HEK293 (cell line): Measurements from ENCODE around the gene IL18RAP.

Experiments
- CTCF ChIA-PET: fragments of 350-600 bp; formaldehyde crosslinking; extraction: SDS; loops from one replicate; lab custom pipeline; 2021; ENCODE audit warnings: antibody characterized with exemption; lab: Yijun Ruan, JAX
- POLR2A ChIA-PET: fragments of 300-600 bp; formaldehyde crosslinking; extraction: SDS; loops from one replicate; lab custom pipeline; 2020; ENCODE audit warnings: antibody characterized with exemption, inconsistent platforms; lab: Yijun Ruan, JAX
- H3K27ac ChIP-seq: fragments of 200-500 bp; sonication (Bioruptor generic); 2 replicates; pipeline ENCODE4 v1.5.1; 2014; ENCODE audit warnings: low read depth, low read length, control low read depth, inconsistent platforms; ENCODE audit errors: extremely low read depth
- H3K36me3 ChIP-seq, 2 experiments: fragments of 200-500 bp in 1 of 2; sonication (Bioruptor generic) in 1 of 2; 1 replicate in 1 of 2; 2 replicates in 1 of 2; pipeline ENCODE4 v1.5.1; 2014 to 2017; ENCODE audit warnings: inconsistent platforms in 2 of 2, low read length in 2 of 2; ENCODE audit not compliant: control insufficient read depth in 2 of 2, insufficient read depth in 1 of 2
- H3K4me1 ChIP-seq: fragments of 200-500 bp; sonication (Bioruptor generic); 2 replicates; pipeline ENCODE4 v1.5.1; 2014; ENCODE audit warnings: mild to moderate bottlenecking, low read length, inconsistent platforms; ENCODE audit not compliant: control insufficient read depth, insufficient read depth
- H3K4me3 ChIP-seq: 2 replicates; pipeline ENCODE4 v1.5.1; 2011; ENCODE audit warnings: low read depth, mild to moderate bottlenecking, control low read depth, low read length, moderate library complexity
- H3K9me3 ChIP-seq: fragments of 200-500 bp; sonication (Bioruptor generic); 2 replicates; pipeline ENCODE4 v1.5.1; 2014; ENCODE audit warnings: low read depth, low read length, inconsistent platforms; ENCODE audit not compliant: control insufficient read depth, insufficient read depth
- FEZF1 ChIP-seq: fragments of 450-650 bp; formaldehyde crosslinking; IDR thresholded peaks from 2 replicates; pipeline ENCODE4 v1.5.1; 2016; ENCODE audit warnings: missing biosample characterization, missing genetic modification characterization
- GLI4 ChIP-seq: fragments of 450-650 bp; formaldehyde crosslinking; IDR thresholded peaks from 2 replicates; pipeline ENCODE4 v1.5.1; 2016; ENCODE audit warnings: missing biosample characterization, missing genetic modification characterization
- HOXC10 ChIP-seq: sonication (generic); formaldehyde crosslinking; IDR thresholded peaks from 2 replicates; pipeline ENCODE4 v1.8.1; 2023; ENCODE audit warnings: mild to moderate bottlenecking, missing genetic modification reagents
- KLF9 ChIP-seq: fragments of 450-650 bp; formaldehyde crosslinking; IDR thresholded peaks from 2 replicates; pipeline ENCODE4 v1.5.1; 2016; ENCODE audit warnings: missing biosample characterization, missing genetic modification characterization, low read depth
- MEIS1 ChIP-seq: sonication (generic); formaldehyde crosslinking; IDR thresholded peaks from 2 replicates; pipeline ENCODE4 v1.8.1; 2022; ENCODE audit warnings: missing genetic modification reagents, mild to moderate bottlenecking, borderline replicate concordance
- SCRT1 ChIP-seq: fragments of 450-650 bp; formaldehyde crosslinking; IDR thresholded peaks from 2 replicates; pipeline ENCODE4 v1.5.1; 2016; ENCODE audit warnings: missing biosample characterization, missing genetic modification characterization, borderline replicate concordance
- SP7 ChIP-seq: fragments of 450-650 bp; formaldehyde crosslinking; IDR thresholded peaks from 2 replicates; pipeline ENCODE4 v1.5.1; 2016; ENCODE audit warnings: missing biosample characterization, missing genetic modification characterization
- YY1 ChIP-seq: fragments of 450-650 bp; formaldehyde crosslinking; IDR thresholded peaks from 2 replicates; pipeline ENCODE4 v1.5.1; 2018; ENCODE audit warnings: missing biosample characterization, missing genetic modification characterization
- ZBTB21 ChIP-seq: fragments of 450-650 bp; formaldehyde crosslinking; IDR thresholded peaks from 2 replicates; pipeline ENCODE4 v1.5.1; 2017; ENCODE audit warnings: missing biosample characterization, missing genetic modification characterization
- ZFP3 ChIP-seq: fragments of 450-650 bp; formaldehyde crosslinking; IDR thresholded peaks from 2 replicates; pipeline ENCODE4 v1.5.1; 2016; ENCODE audit warnings: low read depth, missing biosample characterization, missing genetic modification characterization
- ZFP37 ChIP-seq: fragments of 450-650 bp; formaldehyde crosslinking; IDR thresholded peaks from 2 replicates; pipeline ENCODE4 v1.5.1; 2016; ENCODE audit warnings: missing biosample characterization, missing genetic modification characterization
- ZNF140 ChIP-seq: fragments of 450-650 bp; formaldehyde crosslinking; IDR thresholded peaks from 2 replicates; pipeline ENCODE4 v1.5.1; 2016; ENCODE audit warnings: missing biosample characterization, missing genetic modification characterization
- ZNF280C ChIP-seq: fragments of 450-650 bp; formaldehyde crosslinking; IDR thresholded peaks from 2 replicates; pipeline ENCODE4 v1.5.1; 2016; ENCODE audit warnings: missing biosample characterization, missing genetic modification characterization
- ZNF335 ChIP-seq: fragments of 450-650 bp; formaldehyde crosslinking; conservative IDR thresholded peaks from 2 replicates; pipeline ENCODE4 v1.5.1; 2016; ENCODE audit warnings: missing biosample characterization, missing genetic modification characterization
- ZNF350 ChIP-seq: fragments of 450-650 bp; formaldehyde crosslinking; IDR thresholded peaks from 2 replicates; pipeline ENCODE4 v1.5.0; 2017; ENCODE audit warnings: missing biosample characterization, mild to moderate bottlenecking, missing genetic modification characterization
- ZNF354C ChIP-seq: fragments of 450-650 bp; formaldehyde crosslinking; IDR thresholded peaks from 2 replicates; pipeline ENCODE4 v1.5.1; 2016; ENCODE audit warnings: missing biosample characterization, missing genetic modification characterization, low read depth, borderline replicate concordance
- ZNF433 ChIP-seq: fragments of 450-650 bp; formaldehyde crosslinking; IDR thresholded peaks from 2 replicates; pipeline ENCODE4 v1.5.1; 2016; ENCODE audit warnings: missing biosample characterization, missing genetic modification characterization, low read depth
- ZNF48 ChIP-seq: fragments of 450-650 bp; formaldehyde crosslinking; IDR thresholded peaks from 2 replicates; pipeline ENCODE4 v1.5.1; 2016; ENCODE audit warnings: missing biosample characterization, missing genetic modification characterization
- ZNF555 ChIP-seq: fragments of 450-650 bp; formaldehyde crosslinking; conservative IDR thresholded peaks from 2 replicates; pipeline ENCODE4 v1.5.1; 2017; ENCODE audit warnings: missing biosample characterization, mild to moderate bottlenecking, missing genetic modification characterization, inconsistent platforms
- ZNF558 ChIP-seq: fragments of 450-650 bp; formaldehyde crosslinking; IDR thresholded peaks from 2 replicates; pipeline ENCODE4 v1.5.1; 2016; ENCODE audit warnings: missing biosample characterization, missing genetic modification characterization
- ZNF623 ChIP-seq: fragments of 450-650 bp; formaldehyde crosslinking; IDR thresholded peaks from 2 replicates; pipeline ENCODE4 v1.5.1; 2016; ENCODE audit warnings: missing biosample characterization, missing genetic modification characterization
- ZNF664 ChIP-seq: fragments of 450-650 bp; formaldehyde crosslinking; IDR thresholded peaks from 2 replicates; pipeline ENCODE4 v1.5.1; 2016; ENCODE audit warnings: missing biosample characterization, missing genetic modification characterization
- ZNF768 ChIP-seq: fragments of 450-650 bp; formaldehyde crosslinking; IDR thresholded peaks from 2 replicates; pipeline ENCODE4 v1.5.1; 2018; ENCODE audit warnings: missing biosample characterization, mild to moderate bottlenecking, missing genetic modification characterization
- ZNF843 ChIP-seq: fragments of 450-650 bp; formaldehyde crosslinking; IDR thresholded peaks from 2 replicates; pipeline ENCODE4 v1.5.1; 2016; ENCODE audit warnings: missing biosample characterization, missing genetic modification characterization
- TF ChIP-seq, protein P1 (sequence below): fragments of 450-650 bp; formaldehyde crosslinking; IDR thresholded peaks from 2 replicates; pipeline ENCODE4 v1.5.1; 2016; ENCODE audit warnings: missing biosample characterization, missing genetic modification characterization, borderline replicate concordance
- TF ChIP-seq, protein P2 (sequence below): fragments of 450-650 bp; IDR thresholded peaks from 2 replicates; pipeline ENCODE4 v1.5.1; 2018; ENCODE audit warnings: missing biosample characterization, mild to moderate bottlenecking, missing genetic modification characterization

The IL18RAP gene

GRCh38 chr2:102474785-102475184, 51.8 kb downstream of the IL18RAP start:
- Histone ChIP-seq H3K4me1 (no peaks in the 10 kb centered on the region), H3K4me3 (no peak overlapping the region), H3K36me3 (no peaks in the 10 kb centered on the region), H3K9me3 (no peaks in the 10 kb centered on the region), H3K27ac (no peak overlapping the region)
- CTCF ChIA-PET: interaction anchor here (1.6 to 5.9 kb wide), 3 partner anchors 9 to 140 kb away, joined by 5 to 76 read pairs (median 9); no protein-coding TSS in a partner anchor
- POLR2A ChIA-PET: no interaction called here
- no peak for TF ChIP-seq HOXC10 (CRISPR knock-in tag)
- TF ChIP-seq ZNF354C (tag by site-specific recombination): no peak
- no peak for TF ChIP-seq ZNF768 (tag by site-specific recombination)
- no peak for TF ChIP-seq ZNF140 (tag by site-specific recombination)
- no peak for TF ChIP-seq ZNF280C (tag by site-specific recombination)
- TF ChIP-seq, protein P1, sequence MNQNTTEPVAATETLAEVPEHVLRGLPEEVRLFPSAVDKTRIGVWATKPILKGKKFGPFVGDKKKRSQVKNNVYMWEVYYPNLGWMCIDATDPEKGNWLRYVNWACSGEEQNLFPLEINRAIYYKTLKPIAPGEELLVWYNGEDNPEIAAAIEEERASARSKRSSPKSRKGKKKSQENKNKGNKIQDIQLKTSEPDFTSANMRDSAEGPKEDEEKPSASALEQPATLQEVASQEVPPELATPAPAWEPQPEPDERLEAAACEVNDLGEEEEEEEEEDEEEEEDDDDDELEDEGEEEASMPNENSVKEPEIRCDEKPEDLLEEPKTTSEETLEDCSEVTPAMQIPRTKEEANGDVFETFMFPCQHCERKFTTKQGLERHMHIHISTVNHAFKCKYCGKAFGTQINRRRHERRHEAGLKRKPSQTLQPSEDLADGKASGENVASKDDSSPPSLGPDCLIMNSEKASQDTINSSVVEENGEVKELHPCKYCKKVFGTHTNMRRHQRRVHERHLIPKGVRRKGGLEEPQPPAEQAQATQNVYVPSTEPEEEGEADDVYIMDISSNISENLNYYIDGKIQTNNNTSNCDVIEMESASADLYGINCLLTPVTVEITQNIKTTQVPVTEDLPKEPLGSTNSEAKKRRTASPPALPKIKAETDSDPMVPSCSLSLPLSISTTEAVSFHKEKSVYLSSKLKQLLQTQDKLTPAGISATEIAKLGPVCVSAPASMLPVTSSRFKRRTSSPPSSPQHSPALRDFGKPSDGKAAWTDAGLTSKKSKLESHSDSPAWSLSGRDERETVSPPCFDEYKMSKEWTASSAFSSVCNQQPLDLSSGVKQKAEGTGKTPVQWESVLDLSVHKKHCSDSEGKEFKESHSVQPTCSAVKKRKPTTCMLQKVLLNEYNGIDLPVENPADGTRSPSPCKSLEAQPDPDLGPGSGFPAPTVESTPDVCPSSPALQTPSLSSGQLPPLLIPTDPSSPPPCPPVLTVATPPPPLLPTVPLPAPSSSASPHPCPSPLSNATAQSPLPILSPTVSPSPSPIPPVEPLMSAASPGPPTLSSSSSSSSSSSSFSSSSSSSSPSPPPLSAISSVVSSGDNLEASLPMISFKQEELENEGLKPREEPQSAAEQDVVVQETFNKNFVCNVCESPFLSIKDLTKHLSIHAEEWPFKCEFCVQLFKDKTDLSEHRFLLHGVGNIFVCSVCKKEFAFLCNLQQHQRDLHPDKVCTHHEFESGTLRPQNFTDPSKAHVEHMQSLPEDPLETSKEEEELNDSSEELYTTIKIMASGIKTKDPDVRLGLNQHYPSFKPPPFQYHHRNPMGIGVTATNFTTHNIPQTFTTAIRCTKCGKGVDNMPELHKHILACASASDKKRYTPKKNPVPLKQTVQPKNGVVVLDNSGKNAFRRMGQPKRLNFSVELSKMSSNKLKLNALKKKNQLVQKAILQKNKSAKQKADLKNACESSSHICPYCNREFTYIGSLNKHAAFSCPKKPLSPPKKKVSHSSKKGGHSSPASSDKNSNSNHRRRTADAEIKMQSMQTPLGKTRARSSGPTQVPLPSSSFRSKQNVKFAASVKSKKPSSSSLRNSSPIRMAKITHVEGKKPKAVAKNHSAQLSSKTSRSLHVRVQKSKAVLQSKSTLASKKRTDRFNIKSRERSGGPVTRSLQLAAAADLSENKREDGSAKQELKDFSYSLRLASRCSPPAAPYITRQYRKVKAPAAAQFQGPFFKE (tag by site-specific recombination): no peak
- no peak for TF ChIP-seq KLF9 (tag by site-specific recombination)
- TF ChIP-seq SP7: no peak
- no peak for TF ChIP-seq ZNF664 (tag by site-specific recombination)
- TF ChIP-seq ZNF335 (tag by site-specific recombination): no peak
- no peak for TF ChIP-seq ZNF843
- TF ChIP-seq, protein P2, sequence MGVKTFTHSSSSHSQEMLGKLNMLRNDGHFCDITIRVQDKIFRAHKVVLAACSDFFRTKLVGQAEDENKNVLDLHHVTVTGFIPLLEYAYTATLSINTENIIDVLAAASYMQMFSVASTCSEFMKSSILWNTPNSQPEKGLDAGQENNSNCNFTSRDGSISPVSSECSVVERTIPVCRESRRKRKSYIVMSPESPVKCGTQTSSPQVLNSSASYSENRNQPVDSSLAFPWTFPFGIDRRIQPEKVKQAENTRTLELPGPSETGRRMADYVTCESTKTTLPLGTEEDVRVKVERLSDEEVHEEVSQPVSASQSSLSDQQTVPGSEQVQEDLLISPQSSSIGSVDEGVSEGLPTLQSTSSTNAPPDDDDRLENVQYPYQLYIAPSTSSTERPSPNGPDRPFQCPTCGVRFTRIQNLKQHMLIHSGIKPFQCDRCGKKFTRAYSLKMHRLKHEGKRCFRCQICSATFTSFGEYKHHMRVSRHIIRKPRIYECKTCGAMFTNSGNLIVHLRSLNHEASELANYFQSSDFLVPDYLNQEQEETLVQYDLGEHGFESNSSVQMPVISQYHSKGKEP (tag by site-specific recombination): no peak
- no peak for TF ChIP-seq YY1 (tag by site-specific recombination)

DNA sequence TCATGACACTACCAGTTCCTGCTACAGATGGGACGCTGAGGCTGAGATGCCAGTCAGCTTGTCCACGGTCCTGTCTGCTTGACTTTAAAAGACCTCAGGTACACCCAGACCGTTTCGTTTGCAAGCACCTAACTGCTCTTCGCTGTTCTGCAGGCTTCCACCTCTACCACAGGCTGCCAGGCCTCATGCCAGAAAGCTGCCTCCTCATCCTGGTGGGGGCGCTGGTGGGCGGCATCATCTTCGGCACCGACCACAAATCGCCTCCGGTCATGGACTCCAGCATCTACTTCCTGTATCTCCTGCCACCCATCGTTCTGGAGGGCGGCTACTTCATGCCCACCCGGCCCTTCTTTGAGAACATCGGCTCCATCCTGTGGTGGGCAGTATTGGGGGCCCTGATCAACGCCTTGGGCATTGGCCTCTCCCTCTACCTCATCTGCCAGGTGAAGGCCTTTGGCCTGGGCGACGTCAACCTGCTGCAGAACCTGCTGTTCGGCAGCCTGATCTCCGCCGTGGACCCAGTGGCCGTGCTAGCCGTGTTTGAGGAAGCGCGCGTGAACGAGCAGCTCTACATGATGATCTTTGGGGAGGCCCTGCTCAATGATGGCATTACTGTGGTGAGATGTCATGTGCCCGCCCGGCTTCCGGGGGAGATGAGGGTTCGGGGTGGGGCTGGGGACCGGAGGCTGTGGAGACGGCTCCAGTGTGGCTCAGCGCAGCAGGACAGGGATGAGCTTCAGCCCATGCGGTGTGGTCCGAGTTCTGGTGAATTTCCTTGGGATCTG, 55.9 kb downstream of the IL18RAP start:
- ChIA-PET POLR2A (no interaction called here), CTCF (interaction anchor here (1.5 kb wide), 1 partner anchor 137 kb away, joined by 5 read pairs; no protein-coding TSS in a partner anchor)
- H3K9me3 ChIP-seq: no peaks in the 10 kb centered on the region
- no peaks in the 10 kb centered on the region for H3K36me3 ChIP-seq
- no peak overlapping the region for H3K4me3 ChIP-seq
- no peak overlapping the region for H3K27ac ChIP-seq
- no peaks in the 10 kb centered on the region for H3K4me1 ChIP-seq
- TF ChIP-seq ZFP37 (tag by site-specific recombination): no peak
- TF ChIP-seq MEIS1: no peak
- no peak for TF ChIP-seq ZNF350 (tag by site-specific recombination)
- TF ChIP-seq GLI4 (tag by site-specific recombination): no peak
- TF ChIP-seq ZNF48 (tag by site-specific recombination): no peak
- TF ChIP-seq ZNF433 (tag by site-specific recombination): no peak
- no peak for TF ChIP-seq SCRT1 (tag by site-specific recombination)
- TF ChIP-seq HOXC10 (CRISPR knock-in tag): no peak
- no peak for TF ChIP-seq FEZF1
- no peak for TF ChIP-seq ZFP3 (tag by site-specific recombination)
- no peak for TF ChIP-seq ZNF555 (tag by site-specific recombination)
- TF ChIP-seq ZNF558 (tag by site-specific recombination): no peak
- no peak for TF ChIP-seq ZBTB21 (tag by site-specific recombination)
- TF ChIP-seq ZNF623: no peak
